ENCODE results near the gene PRKD2.
"Not testable (repeated sequence)": the region's sequence is repeated elsewhere in the genome, so short reads cannot be mapped to it uniquely, and the experiment has no call there.

The PRKD2 gene

DNA sequence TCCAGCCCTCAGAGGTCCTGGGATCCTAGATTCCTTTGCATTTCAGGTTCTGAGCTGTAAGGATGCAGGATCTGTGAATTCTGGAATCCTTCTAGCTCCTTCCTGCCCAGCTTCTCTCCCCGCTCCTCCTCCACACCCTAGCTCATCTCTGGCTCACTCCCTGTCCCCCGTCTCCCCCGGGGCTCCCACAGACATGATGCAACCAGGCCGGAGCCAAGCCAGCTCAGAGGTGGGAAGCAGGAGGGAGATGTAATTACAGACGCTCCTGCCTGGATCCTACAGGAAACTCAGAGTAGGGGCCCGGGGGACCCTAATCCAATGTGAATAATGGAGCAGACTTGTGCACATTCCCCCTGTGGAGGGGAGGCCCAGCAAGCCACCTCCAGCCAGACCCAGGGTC, 85.4 kb downstream of the PRKD2 start:
- no peak for DNase-seq (ENCODE audit: low spot score)

DNA sequence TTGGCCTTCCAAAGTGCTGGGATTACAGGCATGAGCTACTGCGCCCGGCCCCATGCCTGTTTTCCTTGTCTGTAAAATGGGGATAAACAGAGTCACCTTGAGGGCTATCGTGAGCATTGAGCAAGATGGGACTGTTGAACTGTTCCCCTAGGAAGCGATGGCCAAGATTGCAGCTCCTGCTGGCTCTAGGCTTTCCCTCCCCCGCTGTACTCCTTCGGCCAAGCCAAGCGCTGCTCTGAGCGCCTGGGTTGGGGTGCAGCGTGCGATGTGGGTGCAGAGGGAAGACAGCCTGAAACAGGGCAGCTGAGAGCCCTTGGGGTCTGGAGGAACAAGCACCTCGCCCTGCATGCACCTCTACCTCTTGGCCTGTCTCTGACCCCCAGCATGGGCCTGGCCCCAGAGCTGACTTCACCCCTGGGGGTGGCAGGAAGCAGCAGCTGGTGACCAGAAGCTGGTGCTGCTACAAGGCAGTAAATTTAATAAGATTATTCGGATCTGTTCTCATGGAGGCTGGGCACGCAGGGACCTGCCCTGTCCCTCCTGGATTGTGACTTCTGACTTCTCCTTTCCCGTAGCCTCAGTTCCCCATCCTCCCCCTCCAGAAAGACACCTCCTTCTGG, 86.2 kb downstream of the PRKD2 start:
- no peak for DNase-seq (ENCODE audit: low spot score)

DNA sequence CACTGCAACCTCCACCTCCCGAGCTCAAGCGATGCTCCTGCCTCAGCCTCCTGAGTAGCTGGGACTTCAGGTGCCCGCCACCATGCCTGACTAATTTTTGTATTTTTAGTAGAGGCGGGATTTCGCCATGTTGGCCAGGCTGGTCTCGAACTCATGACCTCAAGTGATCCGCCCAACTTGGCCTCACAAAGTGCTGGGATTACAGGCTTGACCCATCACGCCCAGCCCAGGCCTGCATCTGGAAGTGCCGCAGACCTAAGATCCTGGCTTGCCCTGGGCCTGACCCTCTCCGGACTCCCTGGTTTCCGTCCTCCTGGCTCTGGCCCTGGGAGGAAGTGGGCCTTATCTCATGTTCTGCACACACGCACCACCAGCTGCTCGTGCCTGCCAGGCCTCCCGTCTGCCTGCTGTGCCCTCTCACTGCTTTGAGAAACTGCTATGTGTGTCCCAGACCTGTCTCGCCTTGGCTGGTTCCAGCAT, 87.3 kb downstream of the PRKD2 start:
- no peak for DNase-seq (ENCODE audit: low spot score)

DNA sequence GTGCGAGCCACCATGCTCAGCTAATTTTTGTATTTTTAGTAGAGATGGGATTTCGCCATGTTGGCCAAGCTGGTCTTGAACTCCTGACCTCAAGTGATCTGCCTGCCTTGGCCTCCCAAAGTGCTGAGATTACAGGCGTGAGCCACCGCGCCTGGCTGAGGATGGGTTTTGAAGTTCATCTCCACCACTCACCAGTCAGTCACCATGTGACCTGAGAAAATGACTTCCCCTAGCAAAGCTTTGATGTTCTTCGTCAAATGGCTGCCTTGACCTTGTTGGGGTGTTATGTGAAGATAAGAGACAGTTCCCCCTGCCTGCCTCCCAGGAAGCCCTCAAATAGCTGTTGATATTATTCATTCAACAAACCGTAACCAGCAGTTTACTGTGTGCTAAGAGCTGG, 87.9 kb downstream of the PRKD2 start:
- DNase-seq (ENCODE audit: low spot score): not testable (repeated sequence)

DNA sequence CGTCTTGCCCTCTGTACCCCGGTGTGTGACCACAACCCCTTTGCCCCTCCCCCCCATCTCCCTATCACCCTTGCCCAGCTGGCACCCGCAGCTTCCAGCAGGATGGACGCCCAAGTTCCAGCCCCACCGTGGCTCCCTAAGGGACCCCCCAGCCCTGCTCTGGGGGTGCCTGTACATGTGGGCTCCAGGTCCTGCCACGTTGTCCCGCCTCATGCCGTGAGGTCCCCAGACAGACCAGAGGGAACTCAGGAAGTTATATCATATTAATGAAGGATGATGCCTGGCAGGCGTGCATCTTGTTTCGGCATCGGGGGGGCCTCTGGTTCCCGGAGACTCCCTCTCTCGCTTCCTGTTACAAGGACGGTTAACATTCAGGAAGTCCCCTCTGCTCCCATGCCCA, 90.5 kb downstream of the PRKD2 start:
- no peak for DNase-seq (ENCODE audit: low spot score)

DNA sequence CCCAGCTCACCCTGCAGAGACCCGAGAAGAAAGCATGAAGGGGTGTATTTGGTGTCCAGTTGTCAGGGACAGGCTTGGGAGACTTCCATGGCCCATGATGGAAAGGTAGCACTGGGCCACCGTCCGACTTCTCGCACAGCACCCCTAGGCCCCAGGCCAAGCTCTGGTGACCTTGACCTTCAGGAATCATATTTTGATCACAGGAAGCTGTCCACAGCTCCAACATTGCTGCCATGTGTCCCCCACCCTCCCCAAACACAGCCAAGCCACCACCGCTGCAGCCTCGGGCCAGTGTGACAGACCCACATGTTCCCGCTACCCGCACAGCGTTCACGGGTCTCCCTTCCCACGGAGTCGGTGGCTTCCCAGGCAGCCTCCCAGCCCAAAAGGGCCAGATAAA, 91.2 kb downstream of the PRKD2 start:
- DNase-seq (ENCODE audit: low spot score): no peak

DNA sequence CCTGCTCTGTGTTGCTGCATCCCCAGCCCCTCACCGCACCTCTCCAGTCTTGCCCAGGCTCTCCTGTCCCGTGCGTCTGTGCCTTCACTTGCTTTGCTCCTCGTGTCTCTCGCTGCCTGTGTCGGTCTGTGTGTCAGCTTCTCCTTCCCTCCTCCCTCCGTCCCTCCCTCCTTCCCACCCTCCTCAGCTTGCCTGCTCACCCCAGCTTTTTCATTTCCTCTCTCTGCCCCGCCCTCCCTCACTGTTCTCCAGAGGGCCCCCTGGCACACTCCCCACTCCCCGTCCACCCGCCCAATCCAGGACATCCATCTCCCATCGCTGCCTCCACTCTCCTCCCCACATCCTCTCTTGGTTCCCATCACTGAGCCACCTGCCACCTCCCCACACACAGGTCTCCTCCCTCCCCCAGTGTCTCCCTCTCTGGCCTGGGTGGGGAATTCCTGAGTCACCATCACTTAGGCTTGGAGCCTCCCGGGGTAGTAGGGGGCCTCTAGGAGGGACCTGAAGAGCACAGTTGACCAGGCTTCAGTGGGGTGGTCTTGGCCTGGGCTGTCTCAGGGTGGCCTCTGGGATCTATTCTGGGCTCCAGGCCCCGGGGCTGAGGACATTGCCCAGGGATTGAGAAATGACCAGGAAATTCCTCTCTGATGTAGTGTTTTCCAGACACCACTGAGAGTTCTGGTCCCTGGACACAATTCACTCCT, 91.8 kb downstream of the PRKD2 start, which contains the start of gene PTGIR:
Gene PTGIR (minus strand): TSS at position 132 of the 704 bp plus-strand sequence. CDS start 864 bp downstream, outside the sequence.
- DNase-seq (ENCODE audit: low spot score): no peak
